ENCODE data around the gene CREB5. TPM values are rescaled to one million over a fixed set of nuclear protein-coding genes. Genes with fewer than 3 reads are reported as not detected.

Gene CREB5
- total RNA-seq, 6 donors from 2014 or later = 8.3 to 34.6 (median 15.3) TPM

DNA sequence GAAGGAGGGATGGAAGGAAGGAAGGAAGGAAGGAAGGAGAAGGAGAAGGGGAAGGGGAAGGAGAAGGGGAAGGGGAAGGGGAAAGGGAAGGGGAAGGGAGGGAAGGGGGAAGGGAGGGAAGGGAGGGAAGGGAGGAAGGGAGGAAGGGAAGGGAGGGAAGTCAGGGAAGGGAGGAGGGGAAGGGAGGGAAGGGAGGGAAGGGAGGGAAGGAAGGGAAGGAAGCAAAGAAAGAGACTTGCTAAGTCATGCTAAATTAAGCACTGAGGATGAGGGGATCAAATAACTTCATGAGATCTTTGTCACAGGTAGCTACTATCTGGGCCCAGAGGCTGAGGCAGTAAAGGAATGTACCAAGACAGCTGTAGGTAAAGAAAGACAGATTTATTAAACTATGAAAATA, 429.4 kb downstream of the CREB5 start:
- no peak for ATAC-seq (ENCODE audit: low FRiP score in 2 of 2)

DNA sequence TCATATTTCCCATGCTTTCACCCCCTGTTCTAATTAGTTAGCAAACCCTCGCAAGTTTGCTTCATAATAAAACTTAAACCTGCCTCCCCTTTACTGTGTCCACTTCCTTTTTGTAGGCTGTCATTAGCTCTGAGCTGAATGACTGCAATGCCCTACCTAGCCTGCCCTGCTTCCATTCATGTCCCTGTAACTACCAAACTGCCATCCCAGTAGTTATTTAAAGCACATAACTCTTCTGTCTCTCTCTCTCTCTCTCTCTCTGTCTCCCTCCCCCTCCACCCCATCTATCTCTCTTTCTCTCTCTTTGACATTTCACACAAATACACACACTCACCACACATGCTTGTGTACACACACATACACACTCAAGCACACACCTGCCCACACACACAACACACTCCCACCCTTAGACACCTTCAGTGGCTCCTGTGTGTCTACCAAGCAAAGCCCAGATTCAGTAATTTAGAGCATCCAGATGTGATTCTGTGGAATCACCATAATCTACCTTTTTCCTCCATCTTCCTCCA, 430.5 kb downstream of the CREB5 start:
- no peak for DNase-seq
- 88 to 100% methylated on average over 1 of the region's 1 CpG for WGBS, 2 donors
- Histone ChIP-seq H3K27ac (no peak overlapping the region), H3K9me3 (no peaks in the 10 kb centered on the region), H3K27me3 (no peaks in the 10 kb centered on the region), H3K4me1 (peaks cover 0 to 6% (median 2%) of the 10 kb centered on the region in 4 donors), H3K36me3 (no peaks in the 10 kb centered on the region), H3K4me3 (no peak overlapping the region)
- TF ChIP-seq, protein P1, sequence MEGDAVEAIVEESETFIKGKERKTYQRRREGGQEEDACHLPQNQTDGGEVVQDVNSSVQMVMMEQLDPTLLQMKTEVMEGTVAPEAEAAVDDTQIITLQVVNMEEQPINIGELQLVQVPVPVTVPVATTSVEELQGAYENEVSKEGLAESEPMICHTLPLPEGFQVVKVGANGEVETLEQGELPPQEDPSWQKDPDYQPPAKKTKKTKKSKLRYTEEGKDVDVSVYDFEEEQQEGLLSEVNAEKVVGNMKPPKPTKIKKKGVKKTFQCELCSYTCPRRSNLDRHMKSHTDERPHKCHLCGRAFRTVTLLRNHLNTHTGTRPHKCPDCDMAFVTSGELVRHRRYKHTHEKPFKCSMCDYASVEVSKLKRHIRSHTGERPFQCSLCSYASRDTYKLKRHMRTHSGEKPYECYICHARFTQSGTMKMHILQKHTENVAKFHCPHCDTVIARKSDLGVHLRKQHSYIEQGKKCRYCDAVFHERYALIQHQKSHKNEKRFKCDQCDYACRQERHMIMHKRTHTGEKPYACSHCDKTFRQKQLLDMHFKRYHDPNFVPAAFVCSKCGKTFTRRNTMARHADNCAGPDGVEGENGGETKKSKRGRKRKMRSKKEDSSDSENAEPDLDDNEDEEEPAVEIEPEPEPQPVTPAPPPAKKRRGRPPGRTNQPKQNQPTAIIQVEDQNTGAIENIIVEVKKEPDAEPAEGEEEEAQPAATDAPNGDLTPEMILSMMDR (IDR thresholded peaks at IDR 0.05) = no peak
- TF ChIP-seq POLR2A (IDR thresholded peaks at IDR 0.05) (no peak), POLR2AphosphoS5 (IDR thresholded peaks at IDR 0.05) (no peak), EP300 (IDR thresholded peaks at IDR 0.05) (no peak)
- ATAC-seq (ENCODE audit: low FRiP score in 2 of 2) = no peak

More for the DNA sequence above, 429.4 kb downstream of the CREB5 start:
- Histone ChIP-seq H3K4me1 (peaks cover 0 to 6% (median 2%) of the 10 kb centered on the region in 4 donors), H3K4me3 (no peak overlapping the region), H3K9me3 (no peaks in the 10 kb centered on the region), H3K27me3 (no peaks in the 10 kb centered on the region), H3K36me3 (no peaks in the 10 kb centered on the region), H3K27ac (no peak overlapping the region)
- TF ChIP-seq EP300 (IDR thresholded peaks at IDR 0.05) (no peak), POLR2A (IDR thresholded peaks at IDR 0.05) (no peak), POLR2AphosphoS5 (IDR thresholded peaks at IDR 0.05) (no peak)
- TF ChIP-seq, protein P1 (IDR thresholded peaks at IDR 0.05) = no peak
- DNase-seq = no peak

DNA sequence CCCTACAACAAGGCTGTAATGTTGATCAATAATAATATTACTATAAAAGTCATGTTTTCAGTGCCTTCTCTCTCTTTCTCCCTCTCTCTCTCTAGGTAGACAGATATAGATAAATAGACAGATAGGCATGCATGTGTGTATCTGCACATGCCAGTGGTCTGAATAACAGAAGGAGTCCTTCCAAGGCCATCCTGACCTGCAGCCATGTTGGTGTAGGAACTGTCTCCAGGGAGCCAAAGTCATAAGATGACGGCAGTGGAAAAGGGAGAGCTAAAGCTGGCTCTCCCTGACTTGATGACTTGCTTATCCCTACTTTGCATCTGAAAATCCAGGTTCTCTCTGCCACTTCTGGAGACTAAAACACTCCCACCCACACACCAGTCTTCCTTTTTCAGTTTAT, 432.8 kb downstream of the CREB5 start:
- TF ChIP-seq EP300 (IDR thresholded peaks at IDR 0.05) = no peak
- TF ChIP-seq POLR2AphosphoS5 (IDR thresholded peaks at IDR 0.05) = no peak
- TF ChIP-seq, protein P1 (IDR thresholded peaks at IDR 0.05) = no peak
- no peak for TF ChIP-seq POLR2A (IDR thresholded peaks at IDR 0.05)
- no peaks in the 10 kb centered on the region for H3K36me3 ChIP-seq
- no peaks in the 10 kb centered on the region for H3K27me3 ChIP-seq
- ATAC-seq (ENCODE audit: low FRiP score in 2 of 2) (no peak), DNase-seq (no peak)
- no peak overlapping the region for H3K27ac ChIP-seq
- WGBS, 2 donors = 82 to 100% methylated on average over 1 of the region's 1 CpG
- peaks cover 0 to 3% (median 0%) of the 10 kb centered on the region in 4 donors for H3K4me1 ChIP-seq
- no peak overlapping the region for H3K4me3 ChIP-seq
- no peaks in the 10 kb centered on the region for H3K9me3 ChIP-seq

DNA sequence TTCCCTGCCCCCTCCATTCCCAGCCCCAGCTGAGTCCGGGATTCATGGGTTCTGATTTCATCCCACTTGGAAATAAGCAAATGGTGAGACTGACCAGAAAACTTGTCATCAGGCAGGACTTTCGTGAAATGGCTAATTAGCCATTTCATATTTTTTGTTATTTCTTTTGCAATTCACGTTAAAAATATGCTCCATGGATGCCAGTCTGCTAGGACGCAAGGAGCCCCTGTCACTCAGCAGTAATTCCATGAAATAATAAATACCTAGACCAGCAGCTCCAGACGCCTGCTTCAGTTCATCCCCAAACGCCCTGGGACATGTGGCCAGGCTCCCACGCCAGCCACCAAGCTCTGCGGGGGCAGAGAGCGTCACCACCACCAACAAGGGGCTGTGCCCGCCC, 434.9 kb downstream of the CREB5 start:
- DNase-seq = peak in 1 of 2 donors; percentile 37
- 93 to 97% methylated on average over 8 to 10 of the region's 10 CpGs for WGBS, 2 donors
- no peaks in the 10 kb centered on the region for H3K36me3 ChIP-seq

More for the DNA sequence above, 434.9 kb downstream of the CREB5 start:
- Histone ChIP-seq H3K27me3 (peaks cover 0 to 2% (median 0%) of the 10 kb centered on the region in 4 donors), H3K4me1 (no peaks in the 10 kb centered on the region), H3K4me3 (no peak overlapping the region), H3K27ac (no peak overlapping the region), H3K9me3 (no peaks in the 10 kb centered on the region)
- ATAC-seq (ENCODE audit: low FRiP score in 2 of 2) = no peak
- TF ChIP-seq, protein P1 (IDR thresholded peaks at IDR 0.05) = no peak
- TF ChIP-seq POLR2AphosphoS5 (IDR thresholded peaks at IDR 0.05) (no peak), EP300 (IDR thresholded peaks at IDR 0.05) (no peak), POLR2A (IDR thresholded peaks at IDR 0.05) (no peak)
